Kidney epithelial cell (primary cell): ENCODE results near the gene TM4SF5. TPM values are rescaled to one million over a fixed set of nuclear protein-coding genes. Genes with fewer than 3 reads are reported as not detected.

Experiments used
- DNase-seq: peaks from one replicate; pipeline ENCODE4 v3.0.0-alpha.2; 2010; ENCODE audit warnings: low read depth
- H3K27me3 ChIP-seq: 2 replicates; pipeline ENCODE4 v1.6.0; 2011; ENCODE audit warnings: low read length; ENCODE audit not compliant: control insufficient read depth, insufficient read depth
- H3K36me3 ChIP-seq: 2 replicates; pipeline ENCODE4 v1.5.1; 2011; ENCODE audit warnings: low read length; ENCODE audit not compliant: control insufficient read depth, insufficient read depth
- H3K4me3 ChIP-seq: 2 replicates; pipeline ENCODE4 v1.5.1; 2011; ENCODE audit warnings: low read depth, mild to moderate bottlenecking, control low read depth, low read length
- total RNA-seq: library from RNA; depleted of rRNA; stranded (reverse); fragments of >200 nt; gene quantifications from 2 replicates; pipeline ENCODE4 v1.2.3, GENCODE V29; 2015
- TF ChIP-seq, protein P1 (sequence below): IDR thresholded peaks from 2 replicates; pipeline ENCODE4 v1.5.1; 2011; ENCODE audit warnings: mild to moderate bottlenecking, moderate library complexity, low read length, control low read depth, inconsistent platforms; ENCODE audit not compliant: insufficient read depth, poor library complexity, severe bottlenecking

The TM4SF5 gene
- total RNA-seq, 1 donor from 2014 or later, result not detected

- no peak for DNase-seq
- Histone ChIP-seq H3K36me3 (no peaks in the 10 kb centered on the region), H3K4me3 (no peak overlapping the region), H3K27me3 (peaks cover 18% of the 10 kb centered on the region)
- TF ChIP-seq, protein P1, sequence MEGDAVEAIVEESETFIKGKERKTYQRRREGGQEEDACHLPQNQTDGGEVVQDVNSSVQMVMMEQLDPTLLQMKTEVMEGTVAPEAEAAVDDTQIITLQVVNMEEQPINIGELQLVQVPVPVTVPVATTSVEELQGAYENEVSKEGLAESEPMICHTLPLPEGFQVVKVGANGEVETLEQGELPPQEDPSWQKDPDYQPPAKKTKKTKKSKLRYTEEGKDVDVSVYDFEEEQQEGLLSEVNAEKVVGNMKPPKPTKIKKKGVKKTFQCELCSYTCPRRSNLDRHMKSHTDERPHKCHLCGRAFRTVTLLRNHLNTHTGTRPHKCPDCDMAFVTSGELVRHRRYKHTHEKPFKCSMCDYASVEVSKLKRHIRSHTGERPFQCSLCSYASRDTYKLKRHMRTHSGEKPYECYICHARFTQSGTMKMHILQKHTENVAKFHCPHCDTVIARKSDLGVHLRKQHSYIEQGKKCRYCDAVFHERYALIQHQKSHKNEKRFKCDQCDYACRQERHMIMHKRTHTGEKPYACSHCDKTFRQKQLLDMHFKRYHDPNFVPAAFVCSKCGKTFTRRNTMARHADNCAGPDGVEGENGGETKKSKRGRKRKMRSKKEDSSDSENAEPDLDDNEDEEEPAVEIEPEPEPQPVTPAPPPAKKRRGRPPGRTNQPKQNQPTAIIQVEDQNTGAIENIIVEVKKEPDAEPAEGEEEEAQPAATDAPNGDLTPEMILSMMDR, result no peak
Measured at GRCh38 chr17:4751932-4752331, 19.8 kb upstream of the TM4SF5 start.

DNA sequence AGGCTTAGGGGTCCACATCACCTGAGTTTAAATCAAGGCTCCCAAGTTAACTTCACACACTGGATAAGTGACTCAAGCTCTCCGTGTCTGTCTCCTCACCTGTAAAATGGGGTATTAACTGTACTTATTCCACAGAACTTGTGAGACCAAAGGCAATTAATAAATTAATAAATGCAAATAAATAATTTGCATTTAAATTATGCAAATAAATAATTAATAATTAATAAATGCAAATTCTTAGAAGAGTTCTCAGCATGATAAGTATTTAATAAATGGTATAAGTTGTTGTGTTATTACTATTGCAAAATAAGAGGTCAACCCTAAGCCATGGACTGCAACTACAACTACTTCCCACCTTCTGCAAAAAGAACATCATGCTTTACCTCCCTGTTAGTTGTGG, 18.3 kb upstream of the TM4SF5 start:
- H3K4me3 ChIP-seq, result no peak overlapping the region
- DNase-seq, result no peak
- no peaks in the 10 kb centered on the region for H3K36me3 ChIP-seq
- H3K27me3 ChIP-seq, result peaks cover 16% of the 10 kb centered on the region
- TF ChIP-seq, protein P1, result no peak

- Histone ChIP-seq H3K27me3 (no peaks in the 10 kb centered on the region), H3K36me3 (no peaks in the 10 kb centered on the region), H3K4me3 (no peak overlapping the region)
- no peak for DNase-seq
- TF ChIP-seq, protein P1, result no peak
Measured at GRCh38 chr17:4759776-4760236, 11.9 kb upstream of the TM4SF5 start.

DNA sequence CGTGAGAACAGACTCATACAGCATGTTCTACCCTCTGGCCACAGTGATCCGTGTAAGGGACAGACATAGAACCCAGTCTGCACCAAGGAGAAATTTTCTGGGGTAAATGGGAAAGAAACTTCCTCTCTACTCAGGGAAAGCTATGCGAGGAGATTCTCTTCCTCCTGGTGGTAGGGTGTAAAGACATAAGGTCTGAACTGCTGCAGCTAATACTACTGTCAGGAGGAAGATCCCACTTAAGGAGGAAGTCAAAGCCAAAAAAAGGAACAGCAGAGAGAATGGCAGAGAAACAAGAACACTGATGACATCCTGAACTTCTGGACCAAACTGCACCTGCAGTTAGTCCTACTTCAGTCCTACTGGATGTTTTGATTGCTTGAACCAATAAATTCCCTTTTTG, 7.1 kb upstream of the TM4SF5 start:
- TF ChIP-seq, protein P1, result no peak

GRCh38 chr17:4766201-4766600, 5.5 kb upstream of the TM4SF5 start:
- Histone ChIP-seq H3K36me3 (no peaks in the 10 kb centered on the region), H3K4me3 (no peak overlapping the region), H3K27me3 (peaks cover 2% of the 10 kb centered on the region)
- DNase-seq, result no peak
- TF ChIP-seq, protein P1, result no peak

More for the DNA sequence above, 7.1 kb upstream of the TM4SF5 start:
- DNase-seq, result no peak
- Histone ChIP-seq H3K27me3 (peaks cover 2% of the 10 kb centered on the region), H3K4me3 (no peak overlapping the region), H3K36me3 (no peaks in the 10 kb centered on the region)

- peaks cover 3% of the 10 kb centered on the region for H3K27me3 ChIP-seq
- no peak overlapping the region for H3K4me3 ChIP-seq
- no peaks in the 10 kb centered on the region for H3K36me3 ChIP-seq
- TF ChIP-seq, protein P1, result no peak
- no peak for DNase-seq
Measured at GRCh38 chr17:4766723-4767122, 5.0 kb upstream of the TM4SF5 start.
